HUES48 (cell line): ENCODE results near the gene CASKIN2.

Source experiments
- H3K27ac ChIP-seq: one replicate; pipeline ENCODE4 v1.7.0; 2013; ENCODE audit warnings: low read depth, low read length, inconsistent platforms
- H3K27me3 ChIP-seq: 2 replicates; pipeline ENCODE4 v1.6.1; 2013; ENCODE audit warnings: mild to moderate bottlenecking, low read length; ENCODE audit not compliant: control insufficient read depth, insufficient read depth
- H3K36me3 ChIP-seq: 2 replicates; pipeline ENCODE4 v1.6.1; 2013; ENCODE audit warnings: low read length; ENCODE audit not compliant: control insufficient read depth, insufficient read depth
- H3K4me1 ChIP-seq: 2 replicates; pipeline ENCODE4 v1.6.1; 2013; ENCODE audit warnings: mild to moderate bottlenecking, low read length; ENCODE audit not compliant: control insufficient read depth, insufficient read depth
- H3K4me3 ChIP-seq: 2 replicates; pipeline ENCODE4 v1.5.1; 2013; ENCODE audit warnings: mild to moderate bottlenecking, low read depth, low read length
- H3K9ac ChIP-seq: 2 replicates; pipeline ENCODE4 v1.6.1; 2013; ENCODE audit warnings: mild to moderate bottlenecking, low read depth, low read length, moderate library complexity
- H3K9me3 ChIP-seq: 2 replicates; pipeline ENCODE4 v1.6.1; 2013; ENCODE audit warnings: low read length; ENCODE audit not compliant: control insufficient read depth, insufficient read depth

Gene CASKIN2

GRCh38 chr17:75511610-75512575, 3.4 kb downstream of the CASKIN2 start:
- Histone ChIP-seq H3K36me3 (peaks cover 37% of the 10 kb centered on the region), H3K27ac (no peak overlapping the region), H3K4me3 (no peak overlapping the region)

GRCh38 chr17:75511270-75511609, 4.1 kb downstream of the CASKIN2 start:
- H3K9me3 ChIP-seq = no peaks in the 10 kb centered on the region
- H3K27me3 ChIP-seq = no peaks in the 10 kb centered on the region
- H3K36me3 ChIP-seq = peaks cover 43% of the 10 kb centered on the region
- H3K4me1 ChIP-seq = peaks cover 3% of the 10 kb centered on the region; the same call in 1 of the 2 replicates
- H3K27ac ChIP-seq = no peak overlapping the region
- H3K4me3 ChIP-seq = no peak overlapping the region
- H3K9ac ChIP-seq = no peak overlapping the region

More at GRCh38 chr17:75511610-75512575, 3.4 kb downstream of the CASKIN2 start:
- H3K9me3 ChIP-seq = no peaks in the 10 kb centered on the region
- peaks cover 3% of the 10 kb centered on the region; the same call in 1 of the 2 replicates for H3K4me1 ChIP-seq
- no peak overlapping the region for H3K9ac ChIP-seq
- H3K27me3 ChIP-seq = no peaks in the 10 kb centered on the region

GRCh38 chr17:75509528-75510258, 5.6 kb downstream of the CASKIN2 start:
- H3K9me3 ChIP-seq = no peaks in the 10 kb centered on the region
- H3K4me1 ChIP-seq = peaks cover 3% of the 10 kb centered on the region; the same call in 1 of the 2 replicates
- H3K27me3 ChIP-seq = no peaks in the 10 kb centered on the region
- H3K27ac ChIP-seq = no peak overlapping the region
- no peak overlapping the region for H3K4me3 ChIP-seq
- peaks cover 55% of the 10 kb centered on the region for H3K36me3 ChIP-seq
- H3K9ac ChIP-seq = no peak overlapping the region

- no peak overlapping the region for H3K27ac ChIP-seq
- no peaks in the 10 kb centered on the region for H3K4me1 ChIP-seq
- no peaks in the 10 kb centered on the region for H3K27me3 ChIP-seq
- no peaks in the 10 kb centered on the region for H3K9me3 ChIP-seq
- no peak overlapping the region for H3K9ac ChIP-seq
- H3K36me3 ChIP-seq = peaks cover 55% of the 10 kb centered on the region
- no peak overlapping the region for H3K4me3 ChIP-seq
These were observed 6.4 kb downstream of the CASKIN2 start for GRCh38 chr17:75508931-75509361.

GRCh38 chr17:75507733-75508719, 7.3 kb downstream of the CASKIN2 start:
- peaks cover 54% of the 10 kb centered on the region for H3K36me3 ChIP-seq
- H3K4me3 ChIP-seq = no peak overlapping the region
- no peaks in the 10 kb centered on the region for H3K27me3 ChIP-seq
- no peak overlapping the region for H3K9ac ChIP-seq
- no peaks in the 10 kb centered on the region for H3K4me1 ChIP-seq
- H3K27ac ChIP-seq = no peak overlapping the region
- no peaks in the 10 kb centered on the region for H3K9me3 ChIP-seq

- H3K9ac ChIP-seq = no peak overlapping the region
- no peaks in the 10 kb centered on the region for H3K27me3 ChIP-seq
- H3K36me3 ChIP-seq = peaks cover 52% of the 10 kb centered on the region
- no peak overlapping the region for H3K4me3 ChIP-seq
- no peaks in the 10 kb centered on the region for H3K4me1 ChIP-seq
- H3K9me3 ChIP-seq = no peaks in the 10 kb centered on the region
- no peak overlapping the region for H3K27ac ChIP-seq
These were observed 8.4 kb downstream of the CASKIN2 start for GRCh38 chr17:75506888-75507287.

- Histone ChIP-seq H3K9ac (no peak overlapping the region), H3K27ac (no peak overlapping the region), H3K4me1 (no peaks in the 10 kb centered on the region), H3K9me3 (no peaks in the 10 kb centered on the region), H3K4me3 (no peak overlapping the region), H3K27me3 (no peaks in the 10 kb centered on the region), H3K36me3 (peaks cover 49% of the 10 kb centered on the region)
These were observed 9.2 kb downstream of the CASKIN2 start for GRCh38 chr17:75506134-75506533.

GRCh38 chr17:75505640-75506039, 9.7 kb downstream of the CASKIN2 start:
- Histone ChIP-seq H3K4me3 (no peak overlapping the region), H3K27me3 (no peaks in the 10 kb centered on the region), H3K9ac (no peak overlapping the region), H3K4me1 (no peaks in the 10 kb centered on the region), H3K9me3 (no peaks in the 10 kb centered on the region), H3K36me3 (peaks cover 54% of the 10 kb centered on the region), H3K27ac (no peak overlapping the region)

GRCh38 chr17:75505152-75505409, 10.3 kb downstream of the CASKIN2 start:
- H3K4me1 ChIP-seq = no peaks in the 10 kb centered on the region
- H3K9me3 ChIP-seq = no peaks in the 10 kb centered on the region
- H3K36me3 ChIP-seq = peaks cover 58% of the 10 kb centered on the region
- H3K4me3 ChIP-seq = no peak overlapping the region
- no peak overlapping the region for H3K27ac ChIP-seq
- H3K27me3 ChIP-seq = no peaks in the 10 kb centered on the region
- no peak overlapping the region for H3K9ac ChIP-seq

GRCh38 chr17:75504347-75505151, 10.8 kb downstream of the CASKIN2 start:
- no peak overlapping the region for H3K27ac ChIP-seq
- H3K27me3 ChIP-seq = no peaks in the 10 kb centered on the region
- peaks cover 58% of the 10 kb centered on the region for H3K36me3 ChIP-seq
- H3K9me3 ChIP-seq = no peaks in the 10 kb centered on the region
- no peak overlapping the region for H3K9ac ChIP-seq
- H3K4me3 ChIP-seq = no peak overlapping the region
- H3K4me1 ChIP-seq = no peaks in the 10 kb centered on the region
